SK-N-SH treated with all-trans-retinoic acid at 6 μM for 48 hours (cell line): ENCODE data around the gene SERTAD2.

Experiments
- ATAC-seq: fragments of 200-7000 bp; cut with Tn5 transposase; 3 replicates; pipeline ENCODE4 v1.9.1; 2020; ENCODE audit warnings: mild to moderate bottlenecking, moderate library complexity
- ARNTL ChIP-seq: fragments of 450-650 bp; formaldehyde crosslinking; IDR thresholded peaks from 2 replicates; pipeline ENCODE4 v1.5.0; 2020; ENCODE audit warnings: low read depth, mild to moderate bottlenecking, moderate library complexity, borderline replicate concordance
- BACH2 ChIP-seq: fragments of 250-450 bp; sonication (Bioruptor Pico); IDR thresholded peaks from 2 replicates; pipeline ENCODE4 v1.9.0; 2021; ENCODE audit warnings: mild to moderate bottlenecking, borderline replicate concordance
- CSDC2 ChIP-seq: fragments of 250-450 bp; sonication (Bioruptor Pico); IDR thresholded peaks from 2 replicates; pipeline ENCODE4 v1.5.0; 2020; ENCODE audit warnings: mild to moderate bottlenecking, moderate library complexity
- ESRRG ChIP-seq: fragments of 250-450 bp; sonication (Bioruptor Pico); IDR thresholded peaks from 2 replicates; pipeline ENCODE4 v1.6.1; 2021; ENCODE audit warnings: mild to moderate bottlenecking
- GLIS3 ChIP-seq: fragments of 250-450 bp; sonication (Bioruptor Pico); IDR thresholded peaks from 2 replicates; pipeline ENCODE4 v1.5.0; 2020; ENCODE audit warnings: mild to moderate bottlenecking, moderate library complexity
- ISL1 ChIP-seq: fragments of 250-450 bp; sonication (Bioruptor Pico); IDR thresholded peaks from 2 replicates; pipeline ENCODE4 v2.1.2; 2022; ENCODE audit warnings: mild to moderate bottlenecking, moderate library complexity
- OSR1 ChIP-seq: fragments of 250-450 bp; sonication (Bioruptor Pico); IDR thresholded peaks from 2 replicates; pipeline ENCODE4 v1.8.0; 2022; ENCODE audit warnings: moderate library complexity, mild to moderate bottlenecking, inconsistent platforms
- PPARA ChIP-seq: fragments of 250-450 bp; sonication (Bioruptor Pico); IDR thresholded peaks from 2 replicates; pipeline ENCODE4 v1.5.0; 2020; ENCODE audit warnings: mild to moderate bottlenecking, borderline replicate concordance
- RARB ChIP-seq: fragments of 250-450 bp; sonication (Bioruptor Pico); IDR thresholded peaks from 2 replicates; pipeline ENCODE4 v1.8.0; 2021; ENCODE audit warnings: mild to moderate bottlenecking, moderate library complexity
- SNAI2 ChIP-seq: fragments of 250-450 bp; sonication (Bioruptor Pico); IDR thresholded peaks from 2 replicates; pipeline ENCODE4 v1.5.0; 2020; ENCODE audit warnings: mild to moderate bottlenecking, moderate library complexity
- TCF4 ChIP-seq: fragments of 250-450 bp; sonication (Bioruptor Pico); IDR thresholded peaks from 2 replicates; pipeline ENCODE4 v1.8.0; 2021; ENCODE audit warnings: mild to moderate bottlenecking, moderate library complexity, borderline replicate concordance
- TOX ChIP-seq: fragments of 250-450 bp; sonication (Bioruptor Pico); IDR thresholded peaks from 2 replicates; pipeline ENCODE4 v1.8.0; 2021; ENCODE audit warnings: mild to moderate bottlenecking, moderate library complexity, borderline replicate concordance
- ZFP3 ChIP-seq: fragments of 250-450 bp; sonication (Bioruptor Pico); IDR thresholded peaks from 2 replicates; pipeline ENCODE4 v1.5.0; 2020; ENCODE audit warnings: mild to moderate bottlenecking, moderate library complexity
- ZFP30 ChIP-seq: fragments of 450-650 bp; formaldehyde crosslinking; IDR thresholded peaks from 2 replicates; pipeline ENCODE4 v1.5.0; 2022; ENCODE audit warnings: mild to moderate bottlenecking, moderate library complexity
- ZNF565 ChIP-seq: fragments of 450-650 bp; formaldehyde crosslinking; conservative IDR thresholded peaks from 2 replicates; pipeline ENCODE4 v1.5.0; 2020; ENCODE audit warnings: low read depth, mild to moderate bottlenecking, moderate library complexity
- ZNF70 ChIP-seq: fragments of 450-650 bp; formaldehyde crosslinking; IDR thresholded peaks from 2 replicates; pipeline ENCODE4 v1.5.0; 2020; ENCODE audit warnings: mild to moderate bottlenecking, moderate library complexity
- ZNF8 ChIP-seq: fragments of 450-650 bp; formaldehyde crosslinking; IDR thresholded peaks from 2 replicates; pipeline ENCODE4 v1.5.0; 2020; ENCODE audit warnings: mild to moderate bottlenecking, moderate library complexity
- TF ChIP-seq, protein P1 (sequence below): fragments of 250-450 bp; sonication (Bioruptor Pico); IDR thresholded peaks from 2 replicates; pipeline ENCODE4 v1.5.1; 2020; ENCODE audit warnings: low read depth, mild to moderate bottlenecking, moderate library complexity
- TF ChIP-seq, protein P2 (sequence below): fragments of 250-450 bp; sonication (Bioruptor Pico); IDR thresholded peaks from 2 replicates; pipeline ENCODE4 v1.5.0; 2020; ENCODE audit warnings: mild to moderate bottlenecking, moderate library complexity
- TF ChIP-seq, protein P3 (sequence below): fragments of 250-450 bp; sonication (Bioruptor Pico); IDR thresholded peaks from 2 replicates; pipeline ENCODE4 v1.8.0; 2020; ENCODE audit warnings: mild to moderate bottlenecking, moderate library complexity, borderline replicate concordance
- TF ChIP-seq, protein P4 (sequence below): fragments of 250-450 bp; sonication (Bioruptor Pico); IDR thresholded peaks from 2 replicates; pipeline ENCODE4 v1.8.0; 2021; ENCODE audit warnings: low read depth, mild to moderate bottlenecking, moderate library complexity, borderline replicate concordance
- TF ChIP-seq, protein P5 (sequence below): fragments of 250-450 bp; sonication (Bioruptor Pico); IDR thresholded peaks from 2 replicates; pipeline ENCODE4 v1.5.1; 2021; ENCODE audit warnings: mild to moderate bottlenecking, moderate library complexity

Gene SERTAD2

DNA sequence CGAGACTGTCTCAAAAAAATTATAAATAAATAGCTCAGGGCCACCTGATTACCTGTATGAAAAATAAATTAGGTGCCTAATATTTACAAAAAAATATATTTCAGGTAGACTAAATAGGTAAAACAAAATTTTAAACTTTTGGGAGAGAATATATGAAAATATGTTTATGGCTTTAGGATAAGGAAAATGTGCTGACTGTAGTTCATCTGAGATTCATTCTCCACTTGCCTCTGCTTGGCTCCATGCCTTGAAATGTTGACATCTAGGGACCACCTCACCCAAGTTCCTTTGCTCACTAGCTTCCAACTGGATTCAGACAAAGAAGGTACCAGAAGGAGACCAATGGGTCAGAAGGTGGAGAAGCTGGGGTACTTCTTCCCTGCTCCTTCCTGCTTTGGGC is 9.7 kb upstream of the SERTAD2 start:
- no peak for ATAC-seq
- TF ChIP-seq, protein P1, sequence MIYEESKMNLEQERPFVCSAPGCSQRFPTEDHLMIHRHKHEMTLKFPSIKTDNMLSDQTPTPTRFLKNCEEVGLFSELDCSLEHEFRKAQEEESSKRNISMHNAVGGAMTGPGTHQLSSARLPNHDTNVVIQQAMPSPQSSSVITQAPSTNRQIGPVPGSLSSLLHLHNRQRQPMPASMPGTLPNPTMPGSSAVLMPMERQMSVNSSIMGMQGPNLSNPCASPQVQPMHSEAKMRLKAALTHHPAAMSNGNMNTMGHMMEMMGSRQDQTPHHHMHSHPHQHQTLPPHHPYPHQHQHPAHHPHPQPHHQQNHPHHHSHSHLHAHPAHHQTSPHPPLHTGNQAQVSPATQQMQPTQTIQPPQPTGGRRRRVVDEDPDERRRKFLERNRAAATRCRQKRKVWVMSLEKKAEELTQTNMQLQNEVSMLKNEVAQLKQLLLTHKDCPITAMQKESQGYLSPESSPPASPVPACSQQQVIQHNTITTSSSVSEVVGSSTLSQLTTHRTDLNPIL (CRISPR knock-in tag): no peak
- TF ChIP-seq CSDC2: no peak
- TF ChIP-seq OSR1: no peak
- TF ChIP-seq TCF4: no peak
- TF ChIP-seq, protein P2, sequence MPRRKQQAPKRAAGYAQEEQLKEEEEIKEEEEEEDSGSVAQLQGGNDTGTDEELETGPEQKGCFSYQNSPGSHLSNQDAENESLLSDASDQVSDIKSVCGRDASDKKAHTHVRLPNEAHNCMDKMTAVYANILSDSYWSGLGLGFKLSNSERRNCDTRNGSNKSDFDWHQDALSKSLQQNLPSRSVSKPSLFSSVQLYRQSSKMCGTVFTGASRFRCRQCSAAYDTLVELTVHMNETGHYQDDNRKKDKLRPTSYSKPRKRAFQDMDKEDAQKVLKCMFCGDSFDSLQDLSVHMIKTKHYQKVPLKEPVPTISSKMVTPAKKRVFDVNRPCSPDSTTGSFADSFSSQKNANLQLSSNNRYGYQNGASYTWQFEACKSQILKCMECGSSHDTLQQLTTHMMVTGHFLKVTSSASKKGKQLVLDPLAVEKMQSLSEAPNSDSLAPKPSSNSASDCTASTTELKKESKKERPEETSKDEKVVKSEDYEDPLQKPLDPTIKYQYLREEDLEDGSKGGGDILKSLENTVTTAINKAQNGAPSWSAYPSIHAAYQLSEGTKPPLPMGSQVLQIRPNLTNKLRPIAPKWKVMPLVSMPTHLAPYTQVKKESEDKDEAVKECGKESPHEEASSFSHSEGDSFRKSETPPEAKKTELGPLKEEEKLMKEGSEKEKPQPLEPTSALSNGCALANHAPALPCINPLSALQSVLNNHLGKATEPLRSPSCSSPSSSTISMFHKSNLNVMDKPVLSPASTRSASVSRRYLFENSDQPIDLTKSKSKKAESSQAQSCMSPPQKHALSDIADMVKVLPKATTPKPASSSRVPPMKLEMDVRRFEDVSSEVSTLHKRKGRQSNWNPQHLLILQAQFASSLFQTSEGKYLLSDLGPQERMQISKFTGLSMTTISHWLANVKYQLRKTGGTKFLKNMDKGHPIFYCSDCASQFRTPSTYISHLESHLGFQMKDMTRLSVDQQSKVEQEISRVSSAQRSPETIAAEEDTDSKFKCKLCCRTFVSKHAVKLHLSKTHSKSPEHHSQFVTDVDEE (CRISPR knock-in tag): no peak
- no peak for TF ChIP-seq ZNF565
- TF ChIP-seq ZFP3 (CRISPR knock-in tag): no peak
- no peak for TF ChIP-seq SNAI2 (CRISPR knock-in tag)
- TF ChIP-seq, protein P3, sequence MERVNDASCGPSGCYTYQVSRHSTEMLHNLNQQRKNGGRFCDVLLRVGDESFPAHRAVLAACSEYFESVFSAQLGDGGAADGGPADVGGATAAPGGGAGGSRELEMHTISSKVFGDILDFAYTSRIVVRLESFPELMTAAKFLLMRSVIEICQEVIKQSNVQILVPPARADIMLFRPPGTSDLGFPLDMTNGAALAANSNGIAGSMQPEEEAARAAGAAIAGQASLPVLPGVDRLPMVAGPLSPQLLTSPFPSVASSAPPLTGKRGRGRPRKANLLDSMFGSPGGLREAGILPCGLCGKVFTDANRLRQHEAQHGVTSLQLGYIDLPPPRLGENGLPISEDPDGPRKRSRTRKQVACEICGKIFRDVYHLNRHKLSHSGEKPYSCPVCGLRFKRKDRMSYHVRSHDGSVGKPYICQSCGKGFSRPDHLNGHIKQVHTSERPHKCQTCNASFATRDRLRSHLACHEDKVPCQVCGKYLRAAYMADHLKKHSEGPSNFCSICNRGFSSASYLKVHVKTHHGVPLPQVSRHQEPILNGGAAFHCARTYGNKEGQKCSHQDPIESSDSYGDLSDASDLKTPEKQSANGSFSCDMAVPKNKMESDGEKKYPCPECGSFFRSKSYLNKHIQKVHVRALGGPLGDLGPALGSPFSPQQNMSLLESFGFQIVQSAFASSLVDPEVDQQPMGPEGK (CRISPR knock-in tag): no peak
- TF ChIP-seq ISL1 (CRISPR knock-in tag): no peak

DNA sequence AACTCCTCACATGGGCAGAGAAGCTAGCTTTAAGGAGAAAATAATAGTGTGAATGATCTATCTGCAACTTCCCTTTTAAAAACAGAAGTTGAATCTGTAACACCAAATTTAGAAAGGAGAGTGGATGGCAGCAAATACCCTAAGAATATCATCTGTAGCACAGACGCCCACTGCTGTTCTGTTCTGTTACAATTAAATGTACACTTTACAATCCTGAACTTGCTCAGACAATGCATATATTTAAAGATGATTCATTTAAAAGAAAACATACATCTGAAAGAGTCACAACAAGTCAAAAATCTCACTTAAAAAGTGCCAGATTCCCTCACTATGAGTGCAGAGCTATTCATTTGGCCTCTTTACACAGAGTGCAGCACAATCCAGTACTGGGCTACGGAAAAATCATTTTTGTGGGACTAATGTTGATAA is 8.0 kb upstream of the SERTAD2 start:
- TF ChIP-seq PPARA (CRISPR knock-in tag) (no peak), RARB (no peak), OSR1 (no peak), ESRRG (no peak), BACH2 (CRISPR knock-in tag) (no peak), ARNTL (CRISPR knock-in tag) (no peak), ZFP30 (CRISPR knock-in tag) (no peak), ZNF70 (CRISPR knock-in tag) (no peak), ISL1 (CRISPR knock-in tag) (no peak), GLIS3 (CRISPR knock-in tag) (no peak), ZFP3 (CRISPR knock-in tag) (no peak), TOX (CRISPR knock-in tag) (no peak), ZNF565 (no peak), ZNF8 (CRISPR knock-in tag) (no peak), CSDC2 (no peak)
- TF ChIP-seq, protein P3 (CRISPR knock-in tag): no peak
- TF ChIP-seq, protein P4, sequence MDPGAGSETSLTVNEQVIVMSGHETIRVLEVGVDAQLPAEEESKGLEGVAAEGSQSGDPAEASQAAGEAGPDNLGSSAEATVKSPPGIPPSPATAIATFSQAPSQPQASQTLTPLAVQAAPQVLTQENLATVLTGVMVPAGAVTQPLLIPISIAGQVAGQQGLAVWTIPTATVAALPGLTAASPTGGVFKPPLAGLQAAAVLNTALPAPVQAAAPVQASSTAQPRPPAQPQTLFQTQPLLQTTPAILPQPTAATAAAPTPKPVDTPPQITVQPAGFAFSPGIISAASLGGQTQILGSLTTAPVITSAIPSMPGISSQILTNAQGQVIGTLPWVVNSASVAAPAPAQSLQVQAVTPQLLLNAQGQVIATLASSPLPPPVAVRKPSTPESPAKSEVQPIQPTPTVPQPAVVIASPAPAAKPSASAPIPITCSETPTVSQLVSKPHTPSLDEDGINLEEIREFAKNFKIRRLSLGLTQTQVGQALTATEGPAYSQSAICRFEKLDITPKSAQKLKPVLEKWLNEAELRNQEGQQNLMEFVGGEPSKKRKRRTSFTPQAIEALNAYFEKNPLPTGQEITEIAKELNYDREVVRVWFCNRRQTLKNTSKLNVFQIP (CRISPR knock-in tag): no peak
- TF ChIP-seq, protein P5, sequence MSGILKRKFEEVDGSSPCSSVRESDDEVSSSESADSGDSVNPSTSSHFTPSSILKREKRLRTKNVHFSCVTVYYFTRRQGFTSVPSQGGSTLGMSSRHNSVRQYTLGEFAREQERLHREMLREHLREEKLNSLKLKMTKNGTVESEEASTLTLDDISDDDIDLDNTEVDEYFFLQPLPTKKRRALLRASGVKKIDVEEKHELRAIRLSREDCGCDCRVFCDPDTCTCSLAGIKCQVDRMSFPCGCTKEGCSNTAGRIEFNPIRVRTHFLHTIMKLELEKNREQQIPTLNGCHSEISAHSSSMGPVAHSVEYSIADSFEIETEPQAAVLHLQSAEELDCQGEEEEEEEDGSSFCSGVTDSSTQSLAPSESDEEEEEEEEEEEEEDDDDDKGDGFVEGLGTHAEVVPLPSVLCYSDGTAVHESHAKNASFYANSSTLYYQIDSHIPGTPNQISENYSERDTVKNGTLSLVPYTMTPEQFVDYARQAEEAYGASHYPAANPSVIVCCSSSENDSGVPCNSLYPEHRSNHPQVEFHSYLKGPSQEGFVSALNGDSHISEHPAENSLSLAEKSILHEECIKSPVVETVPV (CRISPR knock-in tag): no peak
- TF ChIP-seq, protein P1 (CRISPR knock-in tag): no peak
- TF ChIP-seq, protein P2 (CRISPR knock-in tag): no peak
- ATAC-seq: peak; percentile 30; the same call in 1 of the 3 replicates
